Fibroblast of peridontal ligament (primary cell): Measurements from ENCODE around the gene SDE2.
"Not testable (repeated sequence)": the region's sequence is repeated elsewhere in the genome, so short reads cannot be mapped to it uniquely, and the experiment has no call there.

ENCODE experiments used
- DNase-seq: peaks from one replicate; pipeline ENCODE4 v3.0.0-alpha.2; 2010; ENCODE audit errors: extremely low read depth

SDE2 gene

DNA sequence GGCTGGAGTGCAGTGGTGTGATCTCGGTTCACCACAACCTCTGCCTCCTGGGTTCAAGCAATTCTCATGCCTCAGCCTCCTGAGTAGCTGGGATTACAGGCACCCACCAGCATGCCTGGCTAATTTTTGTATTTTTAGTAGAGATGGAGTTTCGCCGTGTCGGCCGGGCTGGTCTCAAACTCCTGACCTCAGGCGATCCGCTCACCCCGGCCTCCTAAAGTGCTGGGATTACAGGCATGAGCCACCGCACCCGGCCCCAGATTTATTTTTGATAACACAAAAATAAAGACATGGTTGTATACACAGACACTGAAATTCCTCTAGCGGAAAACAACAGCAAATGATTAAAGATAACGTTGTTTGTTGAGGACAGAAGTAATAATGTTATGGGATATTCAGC is 24.0 kb downstream of the SDE2 start:
- not testable (repeated sequence) for DNase-seq

DNA sequence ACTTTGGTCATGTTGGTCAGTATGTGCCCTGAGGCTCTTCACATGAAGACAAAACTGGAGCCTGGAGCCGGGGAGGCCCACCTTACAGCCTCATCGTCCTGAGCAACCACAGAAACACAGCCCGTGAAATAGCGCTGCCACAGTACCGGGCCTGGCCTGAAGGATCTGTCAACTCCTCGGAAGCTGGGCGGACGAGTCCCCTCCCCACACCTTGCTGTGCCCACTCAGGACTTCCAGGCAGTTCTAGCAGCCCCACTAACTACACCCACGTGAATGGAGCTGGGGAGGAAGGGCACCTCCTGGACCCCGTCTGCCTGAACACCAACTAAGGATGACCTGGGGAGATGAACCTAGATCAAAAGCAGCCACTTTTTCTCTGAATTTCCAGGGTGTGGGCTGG is 24.7 kb downstream of the SDE2 start:
- DNase-seq = no peak

GRCh38 chr1:225973158-225973557 is 26.0 kb downstream of the SDE2 start:
- no peak for DNase-seq

- DNase-seq = no peak
Measured at GRCh38 chr1:225972344-225973152, 26.6 kb downstream of the SDE2 start.

GRCh38 chr1:225970592-225971157 is 28.5 kb downstream of the SDE2 start:
- DNase-seq = not testable (repeated sequence)

GRCh38 chr1:225969751-225970150 is 29.4 kb downstream of the SDE2 start:
- not testable (repeated sequence) for DNase-seq

DNA sequence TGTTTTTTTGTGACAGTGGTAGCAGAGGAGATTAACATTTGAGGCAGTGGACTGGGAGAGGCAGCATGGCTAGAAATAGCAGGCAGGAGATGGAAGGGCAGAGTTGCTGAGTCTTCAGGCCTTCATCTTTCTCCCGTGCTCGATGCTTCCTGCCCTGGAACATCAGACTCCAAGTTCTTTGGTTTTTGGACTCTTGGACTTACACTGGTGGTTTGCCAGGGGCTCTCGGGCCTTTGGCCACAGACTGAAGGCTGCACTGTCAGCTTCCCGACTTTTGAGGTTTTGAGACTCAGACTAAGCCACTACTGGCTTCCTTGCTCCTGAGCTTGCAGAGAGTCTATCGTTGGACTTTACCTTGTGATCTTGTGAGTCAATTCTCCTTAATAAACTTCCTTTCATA is 33.9 kb downstream of the SDE2 start:
- no peak for DNase-seq

- DNase-seq = no peak
Measured at GRCh38 chr1:225963735-225964530, 35.2 kb downstream of the SDE2 start.

DNA sequence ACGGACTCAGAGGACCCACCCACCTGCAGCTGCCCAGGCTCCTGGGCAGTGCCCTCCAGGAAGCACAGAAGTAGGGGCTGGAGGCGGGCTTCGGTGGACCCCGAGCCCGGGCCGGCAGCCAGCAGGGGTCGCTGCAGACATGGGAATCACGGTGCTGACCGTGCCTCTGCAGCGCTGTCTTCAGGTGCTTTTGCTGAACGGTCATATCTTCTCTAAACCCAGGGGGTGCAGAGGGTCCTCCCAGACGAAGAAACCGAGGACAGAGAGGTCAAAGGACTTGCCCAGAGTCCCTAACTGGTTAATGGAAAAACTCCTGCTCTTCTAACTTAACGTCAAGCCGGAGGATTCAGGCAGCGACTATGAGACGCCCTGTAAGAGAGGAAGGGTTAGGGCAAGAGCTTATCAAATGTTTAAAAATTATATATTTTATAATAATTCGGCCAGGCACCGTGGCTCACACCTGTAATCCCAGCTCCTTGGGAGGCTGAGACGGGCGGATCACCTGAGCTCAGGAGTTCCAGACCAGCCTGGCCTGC is 36.6 kb downstream of the SDE2 start:
- DNase-seq = no peak

- DNase-seq = no peak
Measured at GRCh38 chr1:225961659-225962439, 37.3 kb downstream of the SDE2 start.

DNA sequence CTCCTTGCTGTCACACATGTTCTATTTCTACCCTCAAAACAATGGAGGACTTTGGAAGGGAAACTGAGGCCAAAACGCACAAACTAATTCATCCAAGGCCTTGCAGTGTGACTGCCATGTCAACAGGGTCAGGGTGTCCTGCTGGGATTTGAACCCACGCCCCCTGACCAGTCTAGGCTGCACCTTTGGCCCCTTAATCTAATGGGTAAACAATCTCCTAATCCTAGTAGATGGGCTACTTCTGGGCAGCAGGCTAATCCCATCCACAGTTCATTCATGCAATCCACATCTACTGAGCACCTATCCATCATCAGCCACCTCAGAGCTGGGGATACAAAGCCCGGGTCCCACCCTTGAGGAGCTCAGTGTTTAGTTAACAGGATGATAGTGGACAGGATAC is 41.1 kb downstream of the SDE2 start:
- no peak for DNase-seq

- no peak for DNase-seq
Measured at GRCh38 chr1:225954753-225955152, 44.4 kb downstream of the SDE2 start.

GRCh38 chr1:225953315-225953714 is 45.8 kb downstream of the SDE2 start:
- DNase-seq = no peak

- DNase-seq = no peak
Measured at GRCh38 chr1:225950905-225951497, 48.1 kb downstream of the SDE2 start.

DNA sequence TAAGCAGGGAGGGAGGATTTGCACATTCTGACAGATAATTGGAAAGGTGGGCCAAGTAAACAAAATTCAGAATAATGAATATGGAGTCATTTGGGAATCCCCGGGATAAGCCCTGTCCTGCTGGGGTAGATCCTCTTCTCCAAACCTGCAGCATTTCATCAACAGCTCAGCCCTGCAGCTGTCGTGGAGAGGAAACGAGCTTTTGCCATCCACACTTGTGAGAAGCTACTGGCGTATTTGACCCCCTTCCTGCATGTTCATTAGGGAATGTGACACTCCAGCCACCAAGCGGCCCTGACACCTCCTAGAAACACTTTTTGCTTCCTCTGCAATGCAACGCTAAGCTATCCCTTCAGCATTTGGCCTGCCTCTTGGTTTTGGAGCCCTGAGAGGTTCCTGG is 50.1 kb downstream of the SDE2 start:
- DNase-seq = no peak

- DNase-seq = no peak
Measured at GRCh38 chr1:225946803-225947202, 52.3 kb downstream of the SDE2 start.

DNA sequence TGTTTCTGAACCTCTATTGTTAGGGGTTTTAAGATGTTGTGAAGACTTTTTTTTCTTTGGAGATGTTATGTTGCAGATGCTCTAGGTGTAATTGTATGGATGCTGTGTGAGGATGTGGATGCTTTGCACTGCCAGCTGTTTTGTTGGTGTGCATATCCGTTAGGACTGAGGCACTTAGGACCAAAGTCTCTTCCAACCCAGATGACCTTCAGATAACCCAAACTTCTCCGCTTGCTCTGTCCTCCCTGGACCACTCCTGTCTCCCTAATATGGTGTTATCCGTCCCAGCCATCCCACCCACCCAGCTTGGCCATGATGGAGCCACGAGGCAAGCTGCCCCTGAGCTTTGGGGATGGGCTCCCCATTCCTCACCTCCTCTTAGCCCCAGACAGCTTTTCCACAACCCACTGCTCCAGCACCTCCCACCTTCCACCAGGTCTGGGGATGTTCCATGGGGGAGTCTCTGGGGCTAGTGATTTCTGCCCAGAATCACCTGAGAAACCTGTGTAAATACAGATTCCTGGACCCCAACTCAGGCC is 53.0 kb downstream of the SDE2 start:
- DNase-seq = no peak

- no peak for DNase-seq
Measured at GRCh38 chr1:225945564-225945963, 53.6 kb downstream of the SDE2 start.

- no peak for DNase-seq
Measured at GRCh38 chr1:225944951-225945350, 54.2 kb downstream of the SDE2 start.

DNA sequence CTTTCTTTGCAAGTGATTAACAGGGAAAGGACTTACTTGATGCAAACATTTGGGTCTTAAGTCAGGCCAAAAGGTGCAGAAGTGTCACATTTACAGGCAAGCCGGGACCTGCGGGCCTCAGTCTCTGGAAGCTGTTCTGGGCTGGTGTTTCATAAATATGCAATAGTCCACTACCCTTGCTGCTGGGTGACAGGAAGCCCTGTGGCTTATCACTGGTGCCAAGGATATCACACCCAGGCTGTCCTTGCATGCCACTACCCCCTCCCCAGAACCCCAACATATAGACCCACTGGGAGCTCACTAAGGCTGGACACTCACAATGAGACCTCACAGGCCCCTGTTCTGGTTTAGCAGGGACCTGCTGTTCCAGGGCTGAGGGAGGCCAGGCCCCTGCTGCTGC is 54.8 kb downstream of the SDE2 start:
- DNase-seq = no peak

GRCh38 chr1:225943582-225943981 is 55.6 kb downstream of the SDE2 start:
- no peak for DNase-seq
